GM23338 (cell line): ENCODE measurements around the gene MAST2. TPM values are rescaled to one million over a fixed set of nuclear protein-coding genes. Genes with fewer than 3 reads are reported as not detected.

ENCODE experiments used
- ATAC-seq: fragments of 200-7000 bp; cut with Tn5 transposase; 3 replicates; pipeline ENCODE4 v1.9.1; 2020
- DNase-seq: peaks from one replicate; pipeline ENCODE4 v3.0.0-alpha.2; 2015; ENCODE audit warnings: low spot score
- H2AFZ ChIP-seq: fragments of 200-600 bp; sonication (generic); 2 replicates; pipeline ENCODE4 v1.8.0; 2016; ENCODE audit warnings: antibody characterized with exemption, mild to moderate bottlenecking, moderate library complexity
- H3F3A ChIP-seq: fragments of 200-600 bp; sonication (generic); replicated peaks from 2 replicates; pipeline ENCODE4 v1.8.0; 2017; ENCODE audit warnings: antibody characterized with exemption, mixed run types, low read depth
- H3K27ac ChIP-seq: fragments of 200-600 bp; sonication (generic); 2 replicates; pipeline ENCODE4 v1.6.1; 2016; ENCODE audit warnings: low read depth
- H3K27me3 ChIP-seq: fragments of 200-600 bp; sonication (generic); 2 replicates; pipeline ENCODE4 v1.8.0; 2016; ENCODE audit warnings: mild to moderate bottlenecking, mixed run types, moderate library complexity; ENCODE audit not compliant: insufficient read depth
- H3K36me3 ChIP-seq: fragments of 200-600 bp; sonication (generic); 2 replicates; pipeline ENCODE4 v1.8.0; 2016; ENCODE audit warnings: mild to moderate bottlenecking; ENCODE audit not compliant: insufficient read depth
- H3K4me1 ChIP-seq: fragments of 200-600 bp; sonication (generic); 2 replicates; pipeline ENCODE4 v1.8.0; 2016; ENCODE audit warnings: mild to moderate bottlenecking, moderate library complexity; ENCODE audit not compliant: insufficient read depth
- H3K4me2 ChIP-seq: fragments of 200-600 bp; sonication (generic); 2 replicates; pipeline ENCODE4 v1.7.1; 2017; ENCODE audit warnings: mixed run types
- H3K4me3 ChIP-seq: fragments of 200-600 bp; sonication (generic); 2 replicates; pipeline ENCODE4 v1.6.1; 2016; ENCODE audit warnings: mixed run types
- H3K79me2 ChIP-seq: fragments of 200-600 bp; sonication (generic); replicated peaks from 2 replicates; pipeline ENCODE4 v1.8.0; 2017; ENCODE audit warnings: mild to moderate bottlenecking; ENCODE audit not compliant: insufficient read depth
- H3K9me2 ChIP-seq: fragments of 200-600 bp; sonication (generic); 2 replicates; pipeline ENCODE4 v1.8.0; 2017; ENCODE audit not compliant: insufficient read depth
- H4K20me1 ChIP-seq: fragments of 200-600 bp; sonication (generic); replicated peaks from 2 replicates; pipeline ENCODE4 v1.8.0; 2017; ENCODE audit warnings: mild to moderate bottlenecking; ENCODE audit not compliant: insufficient read depth
- H3K27ac Mint-ChIP-seq: 2 replicates; pipeline ENCODE4 v1.8.0; 2020; ENCODE audit warnings: inconsistent platforms, mild to moderate bottlenecking, moderate library complexity, mixed read lengths
- H3K27me3 Mint-ChIP-seq: 3 replicates; pipeline ENCODE4 v1.8.0; 2022; ENCODE audit warnings: low read depth, mild to moderate bottlenecking, moderate library complexity, mixed read lengths, inconsistent platforms; ENCODE audit not compliant: insufficient read depth, poor library complexity
- H3K36me3 Mint-ChIP-seq: 3 replicates; pipeline ENCODE4 v1.8.0; 2021; ENCODE audit warnings: low read depth, mild to moderate bottlenecking, inconsistent platforms, moderate library complexity, mixed read lengths
- H3K4me1 Mint-ChIP-seq: 3 replicates; pipeline ENCODE4 v1.8.0; 2020; ENCODE audit warnings: mild to moderate bottlenecking, inconsistent platforms, mixed read lengths
- H3K4me3 Mint-ChIP-seq: 3 replicates; pipeline ENCODE4 v1.8.0; 2021; ENCODE audit warnings: moderate library complexity, mild to moderate bottlenecking, inconsistent platforms, mixed read lengths
- H3K9me3 Mint-ChIP-seq: 3 replicates; pipeline ENCODE4 v1.8.0; 2020; ENCODE audit warnings: moderate library complexity, mild to moderate bottlenecking, inconsistent platforms, mixed read lengths
- CREB1 ChIP-seq: fragments of 250-450 bp; sonication (Bioruptor Pico); IDR thresholded peaks from 2 replicates; pipeline ENCODE4 v1.5.0; 2020; ENCODE audit warnings: low read depth, mild to moderate bottlenecking, moderate library complexity
- EZH2phosphoT487 ChIP-seq: fragments of 200-600 bp; sonication (generic); IDR thresholded peaks from one replicate; pipeline ENCODE4 v1.8.1; 2018; ENCODE audit warnings: antibody characterized with exemption; ENCODE audit not compliant: unreplicated experiment
- JUNB ChIP-seq: IDR thresholded peaks from one replicate; pipeline ENCODE4 v1.6.1; 2016; ENCODE audit warnings: antibody characterized with exemption; ENCODE audit not compliant: unreplicated experiment
- NANOG ChIP-seq: IDR thresholded peaks from 2 replicates; pipeline ENCODE4 v1.6.1; 2016; ENCODE audit warnings: antibody characterized with exemption, borderline replicate concordance
- POLR2AphosphoS5 ChIP-seq: IDR thresholded peaks from 2 replicates; pipeline ENCODE4 v1.6.1; 2016; ENCODE audit warnings: antibody characterized with exemption, low read depth
- STAT1 ChIP-seq: IDR thresholded peaks from one replicate; pipeline ENCODE4 v1.6.1; 2016; ENCODE audit warnings: antibody characterized with exemption; ENCODE audit not compliant: unreplicated experiment
- ZNF331 ChIP-seq: fragments of 250-450 bp; sonication (Bioruptor Pico); IDR thresholded peaks from 2 replicates; pipeline ENCODE4 v1.5.0; 2020; ENCODE audit warnings: low read depth, mild to moderate bottlenecking, moderate library complexity
- polyA plus RNA-seq: library from polyadenylated mRNA; unstranded; fragments of >200 nt; fragmentation: Nextera tagmentation; extraction: Ambion mirVana; gene quantifications from 2 replicates; pipeline ENCODE4 v1.2.1, GENCODE V29; 2016
- total RNA-seq: library from RNA; depleted of rRNA; stranded (reverse); fragments of >200 nt; shearing (Covaris generic); gene quantifications from 2 replicates; pipeline ENCODE4 v1.2.3, GENCODE V29; 2014
- TF ChIP-seq, protein P1 (sequence below), 2 experiments: fragments of 200-600 bp in 1 of 2; sonication (generic) in 1 of 2; conservative IDR thresholded peaks; 2 replicates each; pipeline versions ENCODE4 v1.5.1 to v1.6.1; 2016 to 2017; ENCODE audit warnings: antibody characterized with exemption in 2 of 2, low read depth in 2 of 2, mild to moderate bottlenecking in 2 of 2, moderate library complexity in 1 of 2
- TF ChIP-seq, protein P2 (sequence below): IDR thresholded peaks from 2 replicates; pipeline ENCODE4 v1.6.1; 2016; ENCODE audit warnings: antibody characterized with exemption
- TF ChIP-seq, protein P3 (sequence below): fragments of 250-450 bp; sonication (Bioruptor Pico); IDR thresholded peaks from 2 replicates; pipeline ENCODE4 v1.5.0; 2020; ENCODE audit warnings: mild to moderate bottlenecking, moderate library complexity
- TF ChIP-seq, protein P4 (sequence below): IDR thresholded peaks from one replicate; pipeline ENCODE4 v1.6.1; 2018; ENCODE audit warnings: antibody characterized with exemption; ENCODE audit not compliant: unreplicated experiment

The MAST2 gene
- total and polyA plus RNA-seq, 2 experiments from 2014 or later: 11.5 to 57.7 TPM

DNA sequence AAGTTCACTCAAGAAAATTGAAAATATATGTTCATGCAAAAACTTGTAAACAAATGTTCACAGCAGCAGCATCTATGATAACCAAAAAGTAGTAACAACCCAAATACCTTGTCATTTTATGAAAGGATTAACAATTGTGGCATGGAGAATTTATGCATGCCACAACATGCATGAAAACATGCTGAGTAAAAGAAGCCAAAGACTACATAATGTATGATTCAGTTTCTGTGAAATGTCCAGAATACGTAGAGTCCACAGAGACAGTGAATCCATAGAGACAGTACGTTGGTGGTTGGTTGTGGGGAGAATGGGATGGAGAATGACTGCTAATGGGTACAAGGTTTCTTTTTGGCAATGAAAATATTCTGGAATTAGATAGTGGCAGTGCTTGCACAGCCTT, 148.7 kb downstream of the MAST2 start:
- no peaks in the 10 kb centered on the region for H3K27me3 Mint-ChIP-seq
- Histone ChIP-seq H3F3A (no peaks in the 10 kb centered on the region), H2AFZ (no peak overlapping the region), H3K79me2 (peaks cover 13% of the 10 kb centered on the region), H3K27ac (no peak overlapping the region), H3K4me2 (no peak overlapping the region), H3K4me3 (no peak overlapping the region), H3K4me1 (peaks cover 23% of the 10 kb centered on the region), H3K27me3 (no peaks in the 10 kb centered on the region), H3K36me3 (no peaks in the 10 kb centered on the region), H4K20me1 (no peaks in the 10 kb centered on the region), H3K9me2 (no peaks in the 10 kb centered on the region)
- DNase-seq (no peak), ATAC-seq (no peak)
- H3K36me3 Mint-ChIP-seq: peaks cover 3% of the 10 kb centered on the region; the same call in 2 of the 3 replicates
- no peaks in the 10 kb centered on the region; the same call in 2 of the 3 replicates for H3K9me3 Mint-ChIP-seq
- no peak overlapping the region for H3K27ac Mint-ChIP-seq
- no peak overlapping the region for H3K4me3 Mint-ChIP-seq
- TF ChIP-seq CREB1 (CRISPR knock-in tag) (no peak), ZNF331 (no peak), POLR2AphosphoS5 (no peak), EZH2phosphoT487 (no peak), STAT1 (no peak), NANOG (no peak), JUNB (no peak)
- TF ChIP-seq, protein P1, sequence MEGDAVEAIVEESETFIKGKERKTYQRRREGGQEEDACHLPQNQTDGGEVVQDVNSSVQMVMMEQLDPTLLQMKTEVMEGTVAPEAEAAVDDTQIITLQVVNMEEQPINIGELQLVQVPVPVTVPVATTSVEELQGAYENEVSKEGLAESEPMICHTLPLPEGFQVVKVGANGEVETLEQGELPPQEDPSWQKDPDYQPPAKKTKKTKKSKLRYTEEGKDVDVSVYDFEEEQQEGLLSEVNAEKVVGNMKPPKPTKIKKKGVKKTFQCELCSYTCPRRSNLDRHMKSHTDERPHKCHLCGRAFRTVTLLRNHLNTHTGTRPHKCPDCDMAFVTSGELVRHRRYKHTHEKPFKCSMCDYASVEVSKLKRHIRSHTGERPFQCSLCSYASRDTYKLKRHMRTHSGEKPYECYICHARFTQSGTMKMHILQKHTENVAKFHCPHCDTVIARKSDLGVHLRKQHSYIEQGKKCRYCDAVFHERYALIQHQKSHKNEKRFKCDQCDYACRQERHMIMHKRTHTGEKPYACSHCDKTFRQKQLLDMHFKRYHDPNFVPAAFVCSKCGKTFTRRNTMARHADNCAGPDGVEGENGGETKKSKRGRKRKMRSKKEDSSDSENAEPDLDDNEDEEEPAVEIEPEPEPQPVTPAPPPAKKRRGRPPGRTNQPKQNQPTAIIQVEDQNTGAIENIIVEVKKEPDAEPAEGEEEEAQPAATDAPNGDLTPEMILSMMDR (conservative IDR thresholded peaks at IDR 0.05; ENCODE audit: low read depth in 2 of 2): no peak
- TF ChIP-seq, protein P2, sequence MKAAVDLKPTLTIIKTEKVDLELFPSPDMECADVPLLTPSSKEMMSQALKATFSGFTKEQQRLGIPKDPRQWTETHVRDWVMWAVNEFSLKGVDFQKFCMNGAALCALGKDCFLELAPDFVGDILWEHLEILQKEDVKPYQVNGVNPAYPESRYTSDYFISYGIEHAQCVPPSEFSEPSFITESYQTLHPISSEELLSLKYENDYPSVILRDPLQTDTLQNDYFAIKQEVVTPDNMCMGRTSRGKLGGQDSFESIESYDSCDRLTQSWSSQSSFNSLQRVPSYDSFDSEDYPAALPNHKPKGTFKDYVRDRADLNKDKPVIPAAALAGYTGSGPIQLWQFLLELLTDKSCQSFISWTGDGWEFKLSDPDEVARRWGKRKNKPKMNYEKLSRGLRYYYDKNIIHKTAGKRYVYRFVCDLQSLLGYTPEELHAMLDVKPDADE: no peak
- TF ChIP-seq, protein P3, sequence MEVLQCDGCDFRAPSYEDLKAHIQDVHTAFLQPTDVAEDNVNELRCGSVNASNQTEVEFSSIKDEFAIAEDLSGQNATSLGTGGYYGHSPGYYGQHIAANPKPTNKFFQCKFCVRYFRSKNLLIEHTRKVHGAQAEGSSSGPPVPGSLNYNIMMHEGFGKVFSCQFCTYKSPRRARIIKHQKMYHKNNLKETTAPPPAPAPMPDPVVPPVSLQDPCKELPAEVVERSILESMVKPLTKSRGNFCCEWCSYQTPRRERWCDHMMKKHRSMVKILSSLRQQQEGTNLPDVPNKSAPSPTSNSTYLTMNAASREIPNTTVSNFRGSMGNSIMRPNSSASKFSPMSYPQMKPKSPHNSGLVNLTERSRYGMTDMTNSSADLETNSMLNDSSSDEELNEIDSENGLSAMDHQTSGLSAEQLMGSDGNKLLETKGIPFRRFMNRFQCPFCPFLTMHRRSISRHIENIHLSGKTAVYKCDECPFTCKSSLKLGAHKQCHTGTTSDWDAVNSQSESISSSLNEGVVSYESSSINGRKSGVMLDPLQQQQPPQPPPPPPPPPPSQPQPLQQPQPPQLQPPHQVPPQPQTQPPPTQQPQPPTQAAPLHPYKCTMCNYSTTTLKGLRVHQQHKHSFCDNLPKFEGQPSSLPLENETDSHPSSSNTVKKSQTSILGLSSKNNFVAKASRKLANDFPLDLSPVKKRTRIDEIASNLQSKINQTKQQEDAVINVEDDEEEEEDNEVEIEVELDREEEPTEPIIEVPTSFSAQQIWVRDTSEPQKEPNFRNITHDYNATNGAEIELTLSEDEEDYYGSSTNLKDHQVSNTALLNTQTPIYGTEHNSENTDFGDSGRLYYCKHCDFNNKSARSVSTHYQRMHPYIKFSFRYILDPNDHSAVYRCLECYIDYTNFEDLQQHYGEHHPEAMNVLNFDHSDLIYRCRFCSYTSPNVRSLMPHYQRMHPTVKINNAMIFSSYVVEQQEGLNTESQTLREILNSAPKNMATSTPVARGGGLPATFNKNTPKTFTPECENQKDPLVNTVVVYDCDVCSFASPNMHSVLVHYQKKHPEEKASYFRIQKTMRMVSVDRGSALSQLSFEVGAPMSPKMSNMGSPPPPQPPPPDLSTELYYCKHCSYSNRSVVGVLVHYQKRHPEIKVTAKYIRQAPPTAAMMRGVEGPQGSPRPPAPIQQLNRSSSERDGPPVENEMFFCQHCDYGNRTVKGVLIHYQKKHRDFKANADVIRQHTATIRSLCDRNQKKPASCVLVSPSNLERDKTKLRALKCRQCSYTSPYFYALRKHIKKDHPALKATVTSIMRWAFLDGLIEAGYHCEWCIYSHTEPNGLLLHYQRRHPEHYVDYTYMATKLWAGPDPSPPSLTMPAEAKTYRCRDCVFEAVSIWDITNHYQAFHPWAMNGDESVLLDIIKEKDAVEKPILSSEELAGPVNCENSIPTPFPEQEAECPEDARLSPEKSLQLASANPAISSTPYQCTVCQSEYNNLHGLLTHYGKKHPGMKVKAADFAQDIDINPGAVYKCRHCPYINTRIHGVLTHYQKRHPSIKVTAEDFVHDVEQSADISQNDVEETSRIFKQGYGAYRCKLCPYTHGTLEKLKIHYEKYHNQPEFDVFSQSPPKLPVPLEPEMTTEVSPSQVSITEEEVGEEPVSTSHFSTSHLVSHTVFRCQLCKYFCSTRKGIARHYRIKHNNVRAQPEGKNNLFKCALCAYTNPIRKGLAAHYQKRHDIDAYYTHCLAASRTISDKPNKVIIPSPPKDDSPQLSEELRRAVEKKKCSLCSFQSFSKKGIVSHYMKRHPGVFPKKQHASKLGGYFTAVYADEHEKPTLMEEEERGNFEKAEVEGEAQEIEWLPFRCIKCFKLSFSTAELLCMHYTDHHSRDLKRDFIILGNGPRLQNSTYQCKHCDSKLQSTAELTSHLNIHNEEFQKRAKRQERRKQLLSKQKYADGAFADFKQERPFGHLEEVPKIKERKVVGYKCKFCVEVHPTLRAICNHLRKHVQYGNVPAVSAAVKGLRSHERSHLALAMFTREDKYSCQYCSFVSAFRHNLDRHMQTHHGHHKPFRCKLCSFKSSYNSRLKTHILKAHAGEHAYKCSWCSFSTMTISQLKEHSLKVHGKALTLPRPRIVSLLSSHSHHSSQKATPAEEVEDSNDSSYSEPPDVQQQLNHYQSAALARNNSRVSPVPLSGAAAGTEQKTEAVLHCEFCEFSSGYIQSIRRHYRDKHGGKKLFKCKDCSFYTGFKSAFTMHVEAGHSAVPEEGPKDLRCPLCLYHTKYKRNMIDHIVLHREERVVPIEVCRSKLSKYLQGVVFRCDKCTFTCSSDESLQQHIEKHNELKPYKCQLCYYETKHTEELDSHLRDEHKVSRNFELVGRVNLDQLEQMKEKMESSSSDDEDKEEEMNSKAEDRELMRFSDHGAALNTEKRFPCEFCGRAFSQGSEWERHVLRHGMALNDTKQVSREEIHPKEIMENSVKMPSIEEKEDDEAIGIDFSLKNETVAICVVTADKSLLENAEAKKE: no peak
- TF ChIP-seq, protein P4, sequence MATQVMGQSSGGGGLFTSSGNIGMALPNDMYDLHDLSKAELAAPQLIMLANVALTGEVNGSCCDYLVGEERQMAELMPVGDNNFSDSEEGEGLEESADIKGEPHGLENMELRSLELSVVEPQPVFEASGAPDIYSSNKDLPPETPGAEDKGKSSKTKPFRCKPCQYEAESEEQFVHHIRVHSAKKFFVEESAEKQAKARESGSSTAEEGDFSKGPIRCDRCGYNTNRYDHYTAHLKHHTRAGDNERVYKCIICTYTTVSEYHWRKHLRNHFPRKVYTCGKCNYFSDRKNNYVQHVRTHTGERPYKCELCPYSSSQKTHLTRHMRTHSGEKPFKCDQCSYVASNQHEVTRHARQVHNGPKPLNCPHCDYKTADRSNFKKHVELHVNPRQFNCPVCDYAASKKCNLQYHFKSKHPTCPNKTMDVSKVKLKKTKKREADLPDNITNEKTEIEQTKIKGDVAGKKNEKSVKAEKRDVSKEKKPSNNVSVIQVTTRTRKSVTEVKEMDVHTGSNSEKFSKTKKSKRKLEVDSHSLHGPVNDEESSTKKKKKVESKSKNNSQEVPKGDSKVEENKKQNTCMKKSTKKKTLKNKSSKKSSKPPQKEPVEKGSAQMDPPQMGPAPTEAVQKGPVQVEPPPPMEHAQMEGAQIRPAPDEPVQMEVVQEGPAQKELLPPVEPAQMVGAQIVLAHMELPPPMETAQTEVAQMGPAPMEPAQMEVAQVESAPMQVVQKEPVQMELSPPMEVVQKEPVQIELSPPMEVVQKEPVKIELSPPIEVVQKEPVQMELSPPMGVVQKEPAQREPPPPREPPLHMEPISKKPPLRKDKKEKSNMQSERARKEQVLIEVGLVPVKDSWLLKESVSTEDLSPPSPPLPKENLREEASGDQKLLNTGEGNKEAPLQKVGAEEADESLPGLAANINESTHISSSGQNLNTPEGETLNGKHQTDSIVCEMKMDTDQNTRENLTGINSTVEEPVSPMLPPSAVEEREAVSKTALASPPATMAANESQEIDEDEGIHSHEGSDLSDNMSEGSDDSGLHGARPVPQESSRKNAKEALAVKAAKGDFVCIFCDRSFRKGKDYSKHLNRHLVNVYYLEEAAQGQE: no peak
- H3K4me1 Mint-ChIP-seq: peaks cover 44% of the 10 kb centered on the region
